ENCODE data around the gene DMRT1.
"Not testable (repeated sequence)": the region's sequence is repeated elsewhere in the genome, so short reads cannot be mapped to it uniquely, and the experiment has no call there.

DMRT1 gene

GRCh38 chr9:852539-852938 is 11.0 kb downstream of the DMRT1 start:
- TF ChIP-seq CSRNP3 (CRISPR knock-in tag; IDR thresholded peaks at IDR 0.05): no peak
- TF ChIP-seq POU6F1 (CRISPR knock-in tag; IDR thresholded peaks at IDR 0.05; ENCODE audit: borderline replicate concordance, low read depth): no peak
- TF ChIP-seq SNAI2 (CRISPR knock-in tag; IDR thresholded peaks at IDR 0.05): no peak
- no peak for ATAC-seq

- ATAC-seq: no peak
- TF ChIP-seq ZFP30 (CRISPR knock-in tag; IDR thresholded peaks at IDR 0.05) (no peak), ESRRG (CRISPR knock-in tag; IDR thresholded peaks at IDR 0.05) (no peak), BACH2 (CRISPR knock-in tag; IDR thresholded peaks at IDR 0.05; ENCODE audit: borderline replicate concordance) (no peak), SNAI2 (CRISPR knock-in tag; IDR thresholded peaks at IDR 0.05) (no peak), ZFP3 (CRISPR knock-in tag; IDR thresholded peaks at IDR 0.05) (no peak), RARB (CRISPR knock-in tag; IDR thresholded peaks at IDR 0.05) (no peak), ARNTL (CRISPR knock-in tag; IDR thresholded peaks at IDR 0.05; ENCODE audit: borderline replicate concordance, low read depth) (no peak), ZC3H10 (CRISPR knock-in tag; IDR thresholded peaks at IDR 0.05) (no peak), CSRNP3 (CRISPR knock-in tag; IDR thresholded peaks at IDR 0.05) (no peak), PATZ1 (CRISPR knock-in tag; IDR thresholded peaks at IDR 0.05; ENCODE audit: borderline replicate concordance) (no peak), TOX (CRISPR knock-in tag; IDR thresholded peaks at IDR 0.05; ENCODE audit: borderline replicate concordance) (no peak)
Measured at GRCh38 chr9:859251-859650, 17.8 kb downstream of the DMRT1 start.

GRCh38 chr9:860706-861105 is 19.2 kb downstream of the DMRT1 start:
- TF ChIP-seq CSRNP3 (CRISPR knock-in tag; IDR thresholded peaks at IDR 0.05) (no peak), CREB5 (CRISPR knock-in tag; IDR thresholded peaks at IDR 0.05; ENCODE audit: low read depth) (no peak), ESRRG (CRISPR knock-in tag; IDR thresholded peaks at IDR 0.05) (no peak), POU6F1 (CRISPR knock-in tag; IDR thresholded peaks at IDR 0.05; ENCODE audit: borderline replicate concordance, low read depth) (no peak), GLIS3 (CRISPR knock-in tag; IDR thresholded peaks at IDR 0.05) (no peak), ZFP3 (CRISPR knock-in tag; IDR thresholded peaks at IDR 0.05) (no peak), TSHZ2 (CRISPR knock-in tag; IDR thresholded peaks at IDR 0.05) (no peak), OSR1 (CRISPR knock-in tag; IDR thresholded peaks at IDR 0.05) (no peak), TOX (CRISPR knock-in tag; IDR thresholded peaks at IDR 0.05; ENCODE audit: borderline replicate concordance) (no peak), ZNF8 (CRISPR knock-in tag; IDR thresholded peaks at IDR 0.05) (no peak), PPARA (CRISPR knock-in tag; IDR thresholded peaks at IDR 0.05; ENCODE audit: borderline replicate concordance) (no peak), PATZ1 (CRISPR knock-in tag; IDR thresholded peaks at IDR 0.05; ENCODE audit: borderline replicate concordance) (no peak)
- ATAC-seq: no peak

GRCh38 chr9:861525-861924 is 20.0 kb downstream of the DMRT1 start:
- not testable (repeated sequence) for ATAC-seq
